Stomach (tissue), 4 donors: ENCODE measurements around the gene NPL.

Source experiments
- CTCF ChIP-seq, 7 experiments: fragments of 450-650 bp in 4 of 7; fragments of 200-600 bp in 3 of 7; sonication (generic) in 3 of 7; IDR thresholded peaks; one replicate each; pipeline ENCODE4 v1.5.1; 2016 to 2019; ENCODE audit warnings: antibody characterized with exemption in 7 of 7, control low read depth in 2 of 7, mild to moderate bottlenecking in 1 of 7
- POLR2A ChIP-seq, 4 donors: fragments of 450-650 bp; IDR thresholded peaks; one replicate each; pipeline ENCODE4 v1.6.1; 2016; ENCODE audit warnings: antibody characterized with exemption in 4 of 4, control low read depth in 2 of 4, mild to moderate bottlenecking in 1 of 4, moderate library complexity in 1 of 4
- POLR2AphosphoS5 ChIP-seq, 3 donors: sonication (generic); formaldehyde crosslinking; IDR thresholded peaks; one replicate each; pipeline ENCODE4 v1.6.1; 2016; ENCODE audit warnings: antibody characterized with exemption in 3 of 3

GRCh38 chr1:182829285-182829932 is 39.8 kb downstream of the NPL start:
- TF ChIP-seq POLR2AphosphoS5 (IDR thresholded peaks at IDR 0.05): no peak
- no peak for TF ChIP-seq CTCF (IDR thresholded peaks at IDR 0.05)
- TF ChIP-seq POLR2A (IDR thresholded peaks at IDR 0.05): no peak
